Measurements from ENCODE around the gene COX18.

Gene COX18

GRCh38 chr4:73055241-73055897 lies 14.1 kb downstream of the COX18 start:
- TF ChIP-seq CTCF (IDR thresholded peaks at IDR 0.05; ENCODE audit: low read depth, low read length), result no peak
- no peak for DNase-seq (ENCODE audit: low read depth in 2 of 2)
- H3K4me3 ChIP-seq (replicated peaks in 1 of 2; ENCODE audit: low read depth in 2 of 2, low read length in 2 of 2), result no peak overlapping the region

- H3K4me3 ChIP-seq (replicated peaks in 1 of 2; ENCODE audit: low read depth in 2 of 2, low read length in 2 of 2), result no peak overlapping the region
- no peak for DNase-seq (ENCODE audit: low read depth in 2 of 2)
- TF ChIP-seq CTCF (IDR thresholded peaks at IDR 0.05; ENCODE audit: low read depth, low read length), result no peak
Measured at GRCh38 chr4:73053974-73054480, 15.5 kb downstream of the COX18 start.

- no peak overlapping the region for H3K4me3 ChIP-seq (replicated peaks in 1 of 2; ENCODE audit: low read depth in 2 of 2, low read length in 2 of 2)
- no peak for TF ChIP-seq CTCF (IDR thresholded peaks at IDR 0.05; ENCODE audit: low read depth, low read length)
Measured at GRCh38 chr4:73053076-73053475, 16.4 kb downstream of the COX18 start.

GRCh38 chr4:73051625-73052024 lies 17.9 kb downstream of the COX18 start:
- DNase-seq (ENCODE audit: low read depth in 2 of 2), result no peak
- H3K4me3 ChIP-seq (replicated peaks in 1 of 2; ENCODE audit: low read depth in 2 of 2, low read length in 2 of 2), result no peak overlapping the region
- no peak for TF ChIP-seq CTCF (IDR thresholded peaks at IDR 0.05; ENCODE audit: low read depth, low read length)

More at GRCh38 chr4:73053076-73053475, 16.4 kb downstream of the COX18 start:
- peak; percentile 4 to 15 for DNase-seq (ENCODE audit: low read depth in 2 of 2)

- TF ChIP-seq CTCF (IDR thresholded peaks at IDR 0.05; ENCODE audit: low read depth, low read length), result no peak
Measured at GRCh38 chr4:73045879-73046278, 23.6 kb downstream of the COX18 start.

GRCh38 chr4:73037057-73037456 lies 32.5 kb downstream of the COX18 start:
- no peak overlapping the region for H3K4me3 ChIP-seq (replicated peaks in 1 of 2; ENCODE audit: low read depth in 2 of 2, low read length in 2 of 2)
- DNase-seq (ENCODE audit: low read depth in 2 of 2), result no peak
- no peak for TF ChIP-seq CTCF (IDR thresholded peaks at IDR 0.05; ENCODE audit: low read depth, low read length)

More at GRCh38 chr4:73045879-73046278, 23.6 kb downstream of the COX18 start:
- no peak for DNase-seq (ENCODE audit: low read depth in 2 of 2)
- no peak overlapping the region for H3K4me3 ChIP-seq (replicated peaks in 1 of 2; ENCODE audit: low read depth in 2 of 2, low read length in 2 of 2)

- DNase-seq (ENCODE audit: low read depth in 2 of 2), result no peak
- no peak overlapping the region for H3K4me3 ChIP-seq (replicated peaks in 1 of 2; ENCODE audit: low read depth in 2 of 2, low read length in 2 of 2)
- no peak for TF ChIP-seq CTCF (IDR thresholded peaks at IDR 0.05; ENCODE audit: low read depth, low read length)
Measured at GRCh38 chr4:73036123-73036522, 33.4 kb downstream of the COX18 start.
